ENCODE measurements around the gene LKAAEAR1. TPM values are rescaled to one million over a fixed set of nuclear protein-coding genes. Genes with fewer than 3 reads are reported as not detected.

Gene LKAAEAR1
- total and polyA plus RNA-seq, 9 of the 15 experiments (the other 6 are each of a cell fraction or from before 2014, with no cell fraction given): not detected

- no peak for TF ChIP-seq DEAF1 (CRISPR knock-in tag; IDR thresholded peaks at IDR 0.05)
- TF ChIP-seq MBD2 (IDR thresholded peaks at IDR 0.05; ENCODE audit: borderline replicate concordance, low read depth): no peak
- TF ChIP-seq GABPB1 (CRISPR knock-in tag; IDR thresholded peaks at IDR 0.05): peak; percentile 37; the same call in 1 of the 2 replicates
- no peak for TF ChIP-seq GTF2A2 (tag; IDR thresholded peaks at IDR 0.05)
- no peak for TF ChIP-seq NELFE (IDR thresholded peaks at IDR 0.05; ENCODE audit: insufficient read depth, insufficient read length)
- TF ChIP-seq FOXO4 (CRISPR knock-in tag; IDR thresholded peaks at IDR 0.05): no peak
- TF ChIP-seq ARID4B (CRISPR knock-in tag; IDR thresholded peaks at IDR 0.05): peak; percentile 53; the same call in 1 of the 2 replicates
- peak; percentile 48; the same call in 1 of the 2 replicates for TF ChIP-seq CREM (IDR thresholded peaks at IDR 0.05; ENCODE audit: low read depth)
- no peak for TF ChIP-seq HCFC1 (IDR thresholded peaks at IDR 0.05; ENCODE audit: low read depth, low read length)
- no peak for TF ChIP-seq ZNF175 (CRISPR knock-in tag; IDR thresholded peaks at IDR 0.05; ENCODE audit: low read depth)
Measured at GRCh38 chr20:64107736-64108457, 23.7 kb upstream of the LKAAEAR1 start (continued).

Data from K562 (cell line).